ENCODE measurements around the gene DGKI.

The DGKI gene

DNA sequence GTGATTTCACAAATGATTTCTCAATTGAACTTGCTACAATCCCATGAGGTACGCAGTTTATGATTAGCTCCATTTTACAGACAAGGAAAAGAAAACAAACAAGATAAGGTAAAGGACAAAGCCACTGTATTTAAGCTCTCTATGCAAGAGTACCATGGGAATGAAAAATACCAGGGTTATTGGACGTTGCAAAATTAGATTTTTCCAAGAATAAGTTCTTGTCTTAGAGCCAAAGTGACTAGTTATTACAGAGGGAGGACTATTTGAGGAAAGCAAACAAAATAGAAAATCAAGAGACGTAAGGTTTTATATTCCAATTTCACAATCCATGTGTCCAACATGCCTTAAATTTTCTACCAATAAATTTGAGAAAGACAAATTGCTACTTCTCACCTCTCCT is 405.3 kb downstream of the DGKI start:
- no peak for DNase-seq (ENCODE audit: extremely low read depth in 1 of 2, low read depth in 1 of 2)

- DNase-seq (ENCODE audit: extremely low read depth in 1 of 2, low read depth in 1 of 2), result no peak
Observed at GRCh38 chr7:137439829-137440825, 406.6 kb downstream of the DGKI start.

- DNase-seq (ENCODE audit: extremely low read depth in 1 of 2, low read depth in 1 of 2), result no peak
Observed at GRCh38 chr7:137434946-137435345, 411.8 kb downstream of the DGKI start.

GRCh38 chr7:137434530-137434929 is 412.2 kb downstream of the DGKI start:
- no peak for DNase-seq (ENCODE audit: extremely low read depth in 1 of 2, low read depth in 1 of 2)

DNA sequence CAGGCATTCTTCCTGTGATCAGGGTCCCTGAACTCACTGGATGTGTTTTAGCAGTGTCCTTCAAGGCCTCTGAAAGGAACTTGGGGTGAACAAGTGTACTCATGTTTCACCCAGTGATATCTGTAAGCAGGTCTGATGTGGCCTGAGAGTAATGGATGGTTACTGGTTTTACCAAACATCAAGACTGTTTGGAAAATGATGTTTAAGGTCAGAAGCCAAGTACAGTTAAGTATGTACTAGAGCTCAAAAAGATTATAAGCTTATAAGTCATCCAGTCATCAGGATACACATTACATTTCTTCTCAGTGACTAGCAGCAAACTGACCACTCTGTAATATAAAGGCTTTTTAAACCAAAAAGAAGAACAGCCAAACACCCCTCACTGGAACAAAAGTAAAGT is 423.5 kb downstream of the DGKI start:
- no peak for DNase-seq (ENCODE audit: extremely low read depth in 1 of 2, low read depth in 1 of 2)

DNA sequence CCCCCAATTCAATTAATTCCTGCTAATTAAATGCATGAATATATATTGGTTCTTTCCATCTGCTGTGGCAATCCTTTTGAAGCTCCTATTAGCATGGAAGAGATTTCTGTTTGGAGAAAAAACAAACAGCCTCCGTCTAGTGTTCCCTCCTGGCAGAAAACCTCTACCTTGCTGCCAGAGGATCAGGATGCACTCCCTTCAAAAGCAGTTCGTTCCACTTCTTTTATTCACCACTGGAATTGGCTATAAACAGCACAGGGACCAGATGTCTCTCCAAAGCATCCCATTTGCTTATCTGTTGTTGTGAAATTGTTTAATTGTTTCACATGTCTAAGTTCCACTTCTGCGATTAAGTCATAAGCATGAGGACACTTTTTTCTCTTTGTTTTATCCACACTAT is 425.4 kb downstream of the DGKI start:
- DNase-seq (ENCODE audit: extremely low read depth in 1 of 2, low read depth in 1 of 2), result no peak

DNA sequence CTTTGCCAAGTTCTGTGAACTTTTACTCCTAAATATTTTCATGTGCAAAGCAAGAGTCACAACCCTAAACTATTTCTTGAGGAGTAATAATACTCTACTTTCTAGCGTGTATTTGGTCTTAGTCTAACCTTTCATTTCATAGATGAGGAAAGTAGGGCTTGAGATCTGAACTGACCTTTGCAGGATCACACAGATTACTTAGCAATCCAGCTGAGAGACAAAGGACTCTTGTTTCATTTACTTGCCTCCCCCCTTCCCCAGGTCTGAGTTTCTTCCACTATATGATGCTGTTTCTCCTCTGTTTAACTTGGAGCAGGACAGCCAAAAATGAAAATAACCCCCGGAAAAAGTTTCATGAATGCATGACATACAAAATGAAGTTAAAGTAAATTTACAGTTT is 427.9 kb downstream of the DGKI start:
- no peak for DNase-seq (ENCODE audit: extremely low read depth in 1 of 2, low read depth in 1 of 2)

DNA sequence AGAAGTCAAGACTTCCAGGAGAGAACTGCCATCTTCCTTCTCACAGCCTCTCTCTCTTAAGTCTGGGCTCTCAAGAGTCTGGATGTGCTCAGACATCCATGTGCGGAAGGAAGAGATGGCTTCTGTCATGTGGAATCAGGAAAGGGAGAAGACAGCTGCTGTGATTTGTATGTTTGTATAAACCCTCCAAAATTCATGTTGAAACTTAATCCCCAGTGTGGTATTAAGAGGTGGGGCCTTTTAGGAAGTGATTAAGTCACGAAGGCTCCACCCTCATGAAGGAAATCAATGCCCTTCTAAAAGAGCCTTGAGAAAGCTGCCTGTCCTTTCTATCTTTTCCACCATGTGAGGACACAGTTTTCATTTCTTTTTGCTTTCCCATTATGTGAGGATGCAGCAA is 429.3 kb downstream of the DGKI start:
- no peak for DNase-seq (ENCODE audit: extremely low read depth in 1 of 2, low read depth in 1 of 2)

GRCh38 chr7:137413901-137414300 is 432.9 kb downstream of the DGKI start:
- no peak for DNase-seq (ENCODE audit: extremely low read depth in 1 of 2, low read depth in 1 of 2)

DNA sequence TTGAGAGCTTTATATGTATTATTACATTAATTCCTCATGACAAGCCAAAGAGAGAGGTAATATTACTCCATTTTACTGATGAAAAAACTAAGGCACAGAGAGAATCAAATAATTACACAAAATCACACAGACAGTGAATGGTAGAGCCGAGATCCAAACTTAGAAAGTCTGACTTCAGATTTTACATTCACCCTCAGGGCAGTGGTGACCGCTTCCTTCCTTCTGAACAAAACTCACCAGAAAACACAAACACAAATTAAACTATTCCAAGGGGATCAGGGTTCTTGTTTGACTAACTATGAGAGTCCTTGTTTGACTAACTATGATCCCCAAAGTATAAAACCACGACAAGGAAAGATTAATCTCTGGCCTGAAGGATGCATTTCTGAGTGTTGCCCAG is 435.3 kb downstream of the DGKI start:
- DNase-seq (ENCODE audit: extremely low read depth in 1 of 2, low read depth in 1 of 2), result no peak

DNA sequence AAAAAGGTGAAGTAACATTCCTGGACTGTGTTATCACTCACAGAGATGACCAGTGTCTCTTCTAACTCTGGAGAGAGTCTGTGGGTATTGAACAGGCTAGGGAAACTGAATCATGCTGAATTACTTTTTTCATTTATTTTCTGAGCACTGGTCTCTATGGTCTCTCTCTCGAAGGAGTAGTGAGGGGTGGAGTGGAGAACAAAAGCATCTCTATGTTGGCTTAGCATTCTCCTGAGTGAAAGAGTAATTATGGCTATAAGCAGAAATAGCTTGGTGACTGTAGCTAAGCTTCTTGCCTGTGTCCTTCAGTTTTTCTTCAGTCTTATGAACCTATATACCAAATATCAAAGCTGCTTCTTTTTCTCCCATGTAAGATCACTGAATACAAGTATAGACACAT is 438.6 kb downstream of the DGKI start:
- DNase-seq (ENCODE audit: extremely low read depth in 1 of 2, low read depth in 1 of 2), result no peak

DNA sequence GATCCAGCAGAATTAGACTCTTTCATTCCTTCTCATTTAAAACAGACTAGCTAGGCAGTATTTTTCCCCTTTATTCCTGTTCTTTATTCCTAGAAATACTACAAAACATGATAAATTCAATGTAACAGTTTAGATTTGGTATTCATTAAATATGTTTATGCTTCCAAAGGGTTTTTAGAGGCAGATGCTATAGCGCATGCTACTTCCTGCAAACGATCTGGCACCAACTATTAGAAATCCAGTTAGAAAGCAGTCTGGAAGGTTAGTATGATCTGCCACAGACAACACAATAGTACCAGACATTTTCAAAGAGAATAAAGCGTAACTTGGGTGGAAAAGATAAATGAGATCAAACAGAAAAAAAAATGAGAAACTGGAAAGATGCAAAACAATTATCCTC is 439.7 kb downstream of the DGKI start:
- DNase-seq (ENCODE audit: extremely low read depth in 1 of 2, low read depth in 1 of 2), result no peak

DNA sequence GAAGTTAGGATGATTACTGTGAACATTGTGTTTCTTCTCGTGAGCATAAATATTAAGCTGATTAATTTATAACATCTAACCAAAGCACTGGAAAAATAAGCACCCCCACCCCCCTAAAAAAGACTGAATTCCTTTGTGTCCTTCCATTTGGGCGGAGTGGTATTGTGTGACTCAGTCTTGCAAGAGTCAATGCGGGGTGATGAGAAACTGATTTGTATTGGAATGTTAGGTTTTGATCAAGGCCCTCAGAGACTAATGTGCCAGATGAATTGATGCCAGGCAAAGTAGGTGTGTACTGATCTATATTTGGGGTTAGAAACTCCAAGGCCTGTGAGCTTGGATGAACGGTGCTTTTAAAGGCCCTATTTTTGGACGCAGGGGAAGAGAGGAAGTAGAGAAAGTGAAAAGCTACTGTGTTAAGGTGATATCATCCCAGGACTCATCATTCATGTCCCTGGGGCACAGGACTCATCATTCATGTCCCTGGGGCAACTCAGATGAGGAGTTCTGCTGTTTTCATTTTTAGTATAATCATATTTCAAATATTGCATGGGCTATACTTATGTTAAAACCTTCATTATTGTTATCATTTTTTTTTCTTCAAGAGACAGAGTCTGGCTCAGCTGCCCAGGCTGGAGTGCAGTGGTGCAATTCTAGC is 442.0 kb downstream of the DGKI start:
- DNase-seq (ENCODE audit: extremely low read depth in 1 of 2, low read depth in 1 of 2), result no peak

GRCh38 chr7:137403353-137403695 is 443.4 kb downstream of the DGKI start:
- DNase-seq (ENCODE audit: extremely low read depth in 1 of 2, low read depth in 1 of 2), result no peak

GRCh38 chr7:137402536-137403352 is 444.0 kb downstream of the DGKI start:
- no peak for DNase-seq (ENCODE audit: extremely low read depth in 1 of 2, low read depth in 1 of 2)

DNA sequence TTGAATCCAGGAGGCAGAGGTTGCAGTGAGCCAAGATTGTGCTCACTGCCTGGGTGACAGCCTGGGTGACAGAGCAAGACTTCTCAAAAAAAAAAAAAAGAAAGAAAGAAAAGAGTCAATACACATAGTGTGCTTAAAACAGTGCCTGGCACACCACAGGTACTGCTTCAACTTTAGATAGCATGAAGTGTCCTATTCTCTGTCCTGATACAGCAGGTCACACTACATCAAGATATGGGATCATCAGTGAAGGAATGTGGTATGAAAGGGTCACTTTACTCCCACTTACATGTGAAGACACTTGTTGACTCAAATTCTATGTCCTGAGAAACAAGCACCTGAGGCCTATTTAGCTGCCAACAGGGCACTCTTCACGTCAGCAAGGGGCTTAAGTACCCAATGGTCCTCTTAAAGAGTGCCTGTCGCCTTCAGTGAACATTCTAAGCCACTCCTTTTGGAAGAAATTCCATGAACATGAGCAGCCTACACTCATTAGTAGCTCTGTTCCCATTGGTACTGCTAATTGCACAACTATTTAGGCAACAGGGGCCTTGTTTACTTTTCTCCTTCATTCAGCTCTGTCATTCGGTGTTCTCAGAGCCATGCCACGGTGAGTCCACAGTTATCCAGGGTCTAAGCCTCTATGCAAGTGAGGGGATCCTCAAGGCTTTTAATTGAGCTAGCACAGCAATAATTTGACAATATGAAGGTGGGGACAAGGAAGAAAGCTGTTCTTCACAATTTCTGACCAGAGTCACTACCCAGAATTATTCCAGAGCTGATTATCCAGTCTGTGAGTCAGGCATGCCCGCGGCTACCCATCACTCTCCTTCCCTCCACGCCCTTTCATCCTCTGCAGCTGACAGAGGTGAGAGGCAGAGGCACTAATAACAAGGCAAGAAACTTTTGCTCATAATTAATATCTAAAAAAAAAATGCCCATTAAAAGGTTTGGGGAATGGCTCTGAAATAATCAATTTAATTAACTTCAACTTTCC is 446.6 kb downstream of the DGKI start:
- DNase-seq (ENCODE audit: extremely low read depth in 1 of 2, low read depth in 1 of 2), result no peak

DNA sequence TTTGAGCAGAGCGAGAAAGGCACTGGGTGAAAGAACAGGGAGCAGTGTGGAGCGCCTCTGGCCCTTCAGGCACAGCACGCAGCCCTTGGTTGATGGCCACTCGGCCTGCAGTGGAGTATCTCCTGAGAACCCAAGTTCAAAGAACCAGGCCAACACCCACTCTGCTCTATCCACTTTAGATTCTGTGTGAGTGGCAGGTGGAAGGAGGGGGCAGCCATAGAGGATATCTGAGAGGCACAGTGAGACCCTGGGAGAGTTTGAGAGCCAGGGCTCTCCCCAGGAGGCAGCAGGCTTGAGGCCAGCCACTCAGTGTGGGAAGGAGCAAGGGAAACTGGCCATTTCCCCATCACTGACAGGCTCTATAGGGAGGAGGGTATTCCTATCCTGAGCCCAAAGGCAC is 450.7 kb downstream of the DGKI start:
- DNase-seq (ENCODE audit: extremely low read depth in 1 of 2, low read depth in 1 of 2), result no peak

DNA sequence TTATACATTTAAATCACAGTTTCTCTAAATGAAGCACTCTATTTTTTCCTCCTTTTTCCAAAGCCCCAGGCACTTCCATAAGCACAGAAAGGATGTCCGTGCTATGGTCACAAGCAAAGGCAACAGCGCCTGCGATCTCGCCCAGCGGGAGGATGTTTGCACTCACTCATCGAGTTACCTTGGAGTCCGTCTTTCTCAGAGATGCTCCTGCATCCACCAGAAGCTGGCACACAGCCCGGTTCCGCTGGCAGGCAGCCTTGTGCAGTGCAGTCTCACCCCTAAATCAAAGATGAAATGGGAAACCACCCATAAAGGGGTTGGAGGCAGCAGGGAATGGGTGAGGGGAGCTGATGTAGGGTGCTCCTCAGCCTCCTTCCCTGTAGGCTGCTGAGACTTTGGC is 451.4 kb downstream of the DGKI start:
- no peak for DNase-seq (ENCODE audit: extremely low read depth in 1 of 2, low read depth in 1 of 2)

DNA sequence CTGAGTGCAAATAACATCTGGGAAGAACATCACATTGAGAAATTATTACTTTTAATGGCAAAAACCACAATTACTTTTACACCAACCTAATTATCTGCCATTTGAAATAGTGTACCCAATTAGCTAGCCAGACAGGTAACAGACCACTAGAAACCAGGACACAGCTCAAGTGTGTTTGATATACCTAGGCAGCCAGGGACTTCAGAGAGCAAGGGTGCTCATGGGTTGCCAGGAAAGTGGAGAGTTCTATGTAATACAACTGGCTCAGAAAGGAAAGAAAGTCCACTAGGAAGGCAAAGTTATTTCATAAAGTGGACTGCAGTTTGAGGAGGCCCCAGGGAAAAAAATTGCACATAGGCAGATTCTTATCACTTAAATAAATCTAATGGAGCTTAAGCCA is 453.2 kb downstream of the DGKI start:
- no peak for DNase-seq (ENCODE audit: extremely low read depth in 1 of 2, low read depth in 1 of 2)

- DNase-seq (ENCODE audit: extremely low read depth in 1 of 2, low read depth in 1 of 2), result no peak
Observed at GRCh38 chr7:137390076-137390475, 456.7 kb downstream of the DGKI start.

Measured in stimulated activated CD8-positive, alpha-beta memory T cell treated with anti-CD3 and anti-CD28 coated beads, Interleukin-7, amount 100 ng/mL, for 48 hours (primary cell).